ENCODE measurements around the gene PSME3IP1.

Gene PSME3IP1

DNA sequence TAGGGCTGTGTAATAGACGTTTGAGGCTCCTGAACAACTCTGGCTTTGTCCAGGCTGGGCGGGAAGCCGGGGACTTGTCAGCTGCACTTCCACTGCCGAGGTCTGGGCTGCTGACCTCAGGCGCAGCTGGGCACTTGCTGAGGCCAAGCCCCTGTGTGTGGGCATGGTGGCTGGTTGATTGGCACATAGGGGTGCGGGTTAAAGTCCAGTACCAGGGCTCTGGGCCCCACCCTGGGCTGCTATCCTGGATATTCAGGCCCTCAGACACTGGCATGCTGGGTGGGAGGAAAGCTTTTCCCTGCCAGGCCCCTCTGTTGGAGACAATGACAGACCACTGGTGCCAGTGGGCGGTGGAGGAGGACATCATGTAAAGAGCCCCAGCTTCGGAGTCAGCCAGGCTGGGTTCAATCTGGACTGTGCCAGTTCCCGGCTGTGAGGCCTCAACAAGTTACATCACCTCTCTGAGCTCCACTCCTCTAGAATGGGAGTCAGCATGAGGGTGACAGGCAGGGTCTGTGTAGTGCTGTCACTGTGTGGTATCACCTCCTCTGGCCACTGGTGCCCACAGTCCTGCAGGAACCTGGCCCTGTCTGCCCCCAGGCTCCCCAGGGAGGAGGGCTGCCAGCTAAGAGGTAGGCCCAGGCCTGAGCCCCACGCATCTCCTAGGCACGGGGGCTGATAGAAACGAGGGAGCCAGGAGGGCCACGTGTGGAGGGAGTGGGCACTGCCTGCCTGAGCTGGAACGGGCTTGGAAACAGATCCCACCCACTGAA is 42.5 kb downstream of the PSME3IP1 start:
- TF ChIP-seq EGR1 (IDR thresholded peaks at IDR 0.05): no peak
- no peak for TF ChIP-seq RAD21 (IDR thresholded peaks at IDR 0.05; ENCODE audit: low read depth)
- no peak for TF ChIP-seq YY1 (IDR thresholded peaks at IDR 0.05; ENCODE audit: low read depth)
- TF ChIP-seq, protein P1, sequence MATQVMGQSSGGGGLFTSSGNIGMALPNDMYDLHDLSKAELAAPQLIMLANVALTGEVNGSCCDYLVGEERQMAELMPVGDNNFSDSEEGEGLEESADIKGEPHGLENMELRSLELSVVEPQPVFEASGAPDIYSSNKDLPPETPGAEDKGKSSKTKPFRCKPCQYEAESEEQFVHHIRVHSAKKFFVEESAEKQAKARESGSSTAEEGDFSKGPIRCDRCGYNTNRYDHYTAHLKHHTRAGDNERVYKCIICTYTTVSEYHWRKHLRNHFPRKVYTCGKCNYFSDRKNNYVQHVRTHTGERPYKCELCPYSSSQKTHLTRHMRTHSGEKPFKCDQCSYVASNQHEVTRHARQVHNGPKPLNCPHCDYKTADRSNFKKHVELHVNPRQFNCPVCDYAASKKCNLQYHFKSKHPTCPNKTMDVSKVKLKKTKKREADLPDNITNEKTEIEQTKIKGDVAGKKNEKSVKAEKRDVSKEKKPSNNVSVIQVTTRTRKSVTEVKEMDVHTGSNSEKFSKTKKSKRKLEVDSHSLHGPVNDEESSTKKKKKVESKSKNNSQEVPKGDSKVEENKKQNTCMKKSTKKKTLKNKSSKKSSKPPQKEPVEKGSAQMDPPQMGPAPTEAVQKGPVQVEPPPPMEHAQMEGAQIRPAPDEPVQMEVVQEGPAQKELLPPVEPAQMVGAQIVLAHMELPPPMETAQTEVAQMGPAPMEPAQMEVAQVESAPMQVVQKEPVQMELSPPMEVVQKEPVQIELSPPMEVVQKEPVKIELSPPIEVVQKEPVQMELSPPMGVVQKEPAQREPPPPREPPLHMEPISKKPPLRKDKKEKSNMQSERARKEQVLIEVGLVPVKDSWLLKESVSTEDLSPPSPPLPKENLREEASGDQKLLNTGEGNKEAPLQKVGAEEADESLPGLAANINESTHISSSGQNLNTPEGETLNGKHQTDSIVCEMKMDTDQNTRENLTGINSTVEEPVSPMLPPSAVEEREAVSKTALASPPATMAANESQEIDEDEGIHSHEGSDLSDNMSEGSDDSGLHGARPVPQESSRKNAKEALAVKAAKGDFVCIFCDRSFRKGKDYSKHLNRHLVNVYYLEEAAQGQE (IDR thresholded peaks at IDR 0.05; ENCODE audit: low read depth): no peak
- no peak for TF ChIP-seq CREB1 (IDR thresholded peaks at IDR 0.05; ENCODE audit: low read depth)
- no peak for TF ChIP-seq ZBTB7A (IDR thresholded peaks at IDR 0.05; ENCODE audit: low read depth)
- TF ChIP-seq TEAD4 (IDR thresholded peaks at IDR 0.05): no peak
- TF ChIP-seq, protein P2, sequence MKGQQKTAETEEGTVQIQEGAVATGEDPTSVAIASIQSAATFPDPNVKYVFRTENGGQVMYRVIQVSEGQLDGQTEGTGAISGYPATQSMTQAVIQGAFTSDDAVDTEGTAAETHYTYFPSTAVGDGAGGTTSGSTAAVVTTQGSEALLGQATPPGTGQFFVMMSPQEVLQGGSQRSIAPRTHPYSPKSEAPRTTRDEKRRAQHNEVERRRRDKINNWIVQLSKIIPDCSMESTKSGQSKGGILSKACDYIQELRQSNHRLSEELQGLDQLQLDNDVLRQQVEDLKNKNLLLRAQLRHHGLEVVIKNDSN (IDR thresholded peaks at IDR 0.05): no peak
- no peak for TF ChIP-seq NFIC (IDR thresholded peaks at IDR 0.05)
- TF ChIP-seq TCF12 (IDR thresholded peaks at IDR 0.05; ENCODE audit: low read depth): no peak
- TF ChIP-seq FOXM1 (IDR thresholded peaks at IDR 0.05; ENCODE audit: borderline replicate concordance, low read depth): no peak
- TF ChIP-seq, protein P3, sequence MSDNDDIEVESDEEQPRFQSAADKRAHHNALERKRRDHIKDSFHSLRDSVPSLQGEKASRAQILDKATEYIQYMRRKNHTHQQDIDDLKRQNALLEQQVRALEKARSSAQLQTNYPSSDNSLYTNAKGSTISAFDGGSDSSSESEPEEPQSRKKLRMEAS (IDR thresholded peaks at IDR 0.05): no peak
- TF ChIP-seq EP300 (IDR thresholded peaks at IDR 0.05; ENCODE audit: borderline replicate concordance): no peak
- no peak for TF ChIP-seq TAF1 (IDR thresholded peaks at IDR 0.05; ENCODE audit: low read depth)
- TF ChIP-seq CEBPB (IDR thresholded peaks at IDR 0.05): no peak

DNA sequence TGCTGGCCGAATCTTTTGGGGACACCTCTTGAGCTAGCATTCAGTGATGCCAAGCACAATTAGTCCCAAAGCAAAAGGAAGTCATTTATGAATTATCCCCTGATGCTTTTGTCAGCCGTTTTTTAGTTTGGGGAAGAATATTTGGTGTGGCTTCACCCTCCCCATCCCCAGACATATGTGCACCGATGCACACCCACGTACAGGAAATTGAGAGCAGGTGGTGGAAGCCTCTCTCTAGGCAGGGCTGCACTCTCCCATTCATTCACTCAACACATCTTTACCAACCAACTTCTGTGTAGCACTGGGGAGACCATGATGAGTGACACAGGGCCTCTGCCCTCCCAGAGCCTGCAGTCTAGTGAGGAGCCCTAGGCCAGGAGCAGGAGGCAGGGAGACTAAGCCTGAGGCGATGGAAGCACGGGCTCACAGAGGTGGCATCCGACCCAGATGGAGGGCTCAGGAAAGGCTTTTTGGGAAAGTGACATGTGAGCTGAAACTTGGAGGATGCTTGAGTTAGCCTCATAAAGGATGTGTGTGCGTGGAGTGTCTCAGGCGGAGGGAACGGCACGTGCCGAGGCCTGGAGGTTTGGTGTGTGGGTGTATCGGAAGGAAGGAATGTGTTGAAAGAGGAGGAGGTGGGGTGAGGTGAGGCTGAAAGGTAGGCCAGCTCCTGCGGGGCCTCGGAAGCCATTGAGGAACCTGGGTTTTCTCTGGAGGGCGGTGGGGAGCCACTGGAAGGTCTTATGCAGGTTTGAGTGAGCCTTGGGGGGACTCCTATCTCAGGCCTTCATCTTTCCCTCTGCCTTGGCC is 43.8 kb downstream of the PSME3IP1 start:
- TF ChIP-seq FOXM1 (IDR thresholded peaks at IDR 0.05; ENCODE audit: borderline replicate concordance, low read depth): no peak
- TF ChIP-seq YY1 (IDR thresholded peaks at IDR 0.05; ENCODE audit: low read depth): no peak

DNA sequence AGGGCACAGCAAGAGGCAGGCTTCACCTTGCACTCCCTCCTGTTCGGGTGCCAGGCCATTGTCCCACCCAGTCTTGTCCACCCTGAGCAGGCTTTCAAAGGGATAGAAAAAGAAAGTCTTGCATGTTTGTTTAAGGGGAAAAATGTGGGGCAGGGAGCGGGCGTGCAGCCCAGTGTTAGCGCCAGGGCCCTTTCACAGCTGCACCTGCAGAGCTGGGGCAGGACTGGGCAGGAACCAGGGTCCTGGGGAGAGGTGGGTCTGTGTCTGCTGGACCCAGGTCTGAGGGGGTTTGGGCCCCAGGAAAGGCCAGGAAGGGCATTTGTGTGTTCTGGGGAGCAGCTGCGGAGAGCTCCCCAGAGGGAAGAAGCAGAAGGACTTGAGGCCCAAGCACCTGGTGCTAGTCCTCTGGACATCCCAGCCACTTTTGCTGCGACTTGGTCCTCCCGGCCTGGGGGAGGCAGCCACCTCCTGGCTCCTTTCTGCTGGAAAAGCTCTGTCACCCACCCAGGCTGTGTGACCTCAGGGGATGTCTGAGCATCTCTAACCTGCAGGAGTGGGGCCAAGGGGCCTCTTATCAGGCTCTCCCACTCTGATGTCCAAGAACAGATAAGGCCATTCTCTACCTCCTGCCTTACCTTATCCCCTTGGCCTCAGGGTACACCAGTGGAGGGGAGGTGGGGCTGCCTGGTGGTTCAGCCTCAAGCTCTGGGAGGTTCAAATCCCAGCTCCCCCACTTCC is 44.7 kb downstream of the PSME3IP1 start:
- TF ChIP-seq EP300 (IDR thresholded peaks at IDR 0.05; ENCODE audit: borderline replicate concordance): no peak
- TF ChIP-seq, protein P2 (IDR thresholded peaks at IDR 0.05): no peak
- no peak for TF ChIP-seq ZBTB7A (IDR thresholded peaks at IDR 0.05; ENCODE audit: low read depth)
- TF ChIP-seq EGR1 (IDR thresholded peaks at IDR 0.05): no peak
- TF ChIP-seq YY1 (IDR thresholded peaks at IDR 0.05; ENCODE audit: low read depth): no peak
- TF ChIP-seq RAD21 (IDR thresholded peaks at IDR 0.05; ENCODE audit: low read depth): no peak
- no peak for TF ChIP-seq TEAD4 (IDR thresholded peaks at IDR 0.05)
- TF ChIP-seq TAF1 (IDR thresholded peaks at IDR 0.05; ENCODE audit: low read depth): no peak
- TF ChIP-seq CEBPB (IDR thresholded peaks at IDR 0.05): no peak
- no peak for TF ChIP-seq TCF12 (IDR thresholded peaks at IDR 0.05; ENCODE audit: low read depth)
- TF ChIP-seq, protein P1 (IDR thresholded peaks at IDR 0.05; ENCODE audit: low read depth): no peak
- TF ChIP-seq CREB1 (IDR thresholded peaks at IDR 0.05; ENCODE audit: low read depth): no peak
- TF ChIP-seq, protein P3 (IDR thresholded peaks at IDR 0.05): no peak
- no peak for TF ChIP-seq NFIC (IDR thresholded peaks at IDR 0.05)
- no peak for TF ChIP-seq FOXM1 (IDR thresholded peaks at IDR 0.05; ENCODE audit: borderline replicate concordance, low read depth)

DNA sequence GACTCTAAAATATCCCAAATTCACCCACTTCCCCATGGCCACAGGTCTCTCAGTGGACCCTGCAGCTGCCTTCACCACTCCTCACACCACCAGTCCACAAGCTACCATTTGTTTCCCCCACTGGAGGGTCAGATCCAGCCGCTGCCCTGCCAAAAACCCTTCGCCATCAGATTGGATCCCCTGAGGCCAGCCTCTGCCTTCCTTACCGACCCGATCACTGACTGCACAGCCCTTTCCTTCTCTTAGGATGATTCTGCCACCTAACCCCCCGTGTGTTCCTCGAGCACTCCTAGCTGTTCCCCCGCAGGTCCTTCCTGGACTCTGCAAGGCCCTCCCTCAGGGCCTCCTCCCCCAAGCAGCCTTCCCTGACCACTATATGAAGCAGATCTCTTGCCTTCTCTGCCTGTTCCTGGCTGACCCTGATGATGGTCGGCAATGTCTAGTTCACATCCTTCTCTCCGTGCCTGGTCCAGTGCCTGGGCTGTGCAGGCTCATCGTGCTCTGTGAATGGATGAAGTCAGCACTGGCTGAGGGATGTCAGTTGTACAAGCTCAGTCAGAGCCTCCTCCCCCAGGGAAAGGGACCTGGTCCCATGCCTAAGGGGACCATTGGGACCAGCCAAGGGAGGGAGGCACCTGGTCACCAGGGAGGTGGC is 47.4 kb downstream of the PSME3IP1 start:
- TF ChIP-seq CREB1 (IDR thresholded peaks at IDR 0.05; ENCODE audit: low read depth) (no peak), NFIC (IDR thresholded peaks at IDR 0.05) (no peak), TCF12 (IDR thresholded peaks at IDR 0.05; ENCODE audit: low read depth) (no peak), CEBPB (IDR thresholded peaks at IDR 0.05) (no peak), TEAD4 (IDR thresholded peaks at IDR 0.05) (no peak), YY1 (IDR thresholded peaks at IDR 0.05; ENCODE audit: low read depth) (no peak), EGR1 (IDR thresholded peaks at IDR 0.05) (no peak)
- TF ChIP-seq, protein P1 (IDR thresholded peaks at IDR 0.05; ENCODE audit: low read depth): no peak
- TF ChIP-seq, protein P3 (IDR thresholded peaks at IDR 0.05): no peak

Measured in Ishikawa (cell line).